Smooth muscle cell of the brain vasculature (primary cell): ENCODE measurements around the gene ANGEL2.
"Not testable (repeated sequence)": the region's sequence is repeated elsewhere in the genome, so short reads cannot be mapped to it uniquely, and the experiment has no call there.

Experiments used
- DNase-seq: peaks from one replicate; pipeline ENCODE4 v3.0.0-alpha.2; 2012; ENCODE audit warnings: low read depth, low spot score

Gene ANGEL2

GRCh38 chr1:213015099-213016050 is at the start of gene ANGEL2:
ANGEL2 (minus strand) TSS chr1:213015867; CDS start chr1:213015671, 196 bp downstream.
- DNase-seq = peak; percentile 97

DNA sequence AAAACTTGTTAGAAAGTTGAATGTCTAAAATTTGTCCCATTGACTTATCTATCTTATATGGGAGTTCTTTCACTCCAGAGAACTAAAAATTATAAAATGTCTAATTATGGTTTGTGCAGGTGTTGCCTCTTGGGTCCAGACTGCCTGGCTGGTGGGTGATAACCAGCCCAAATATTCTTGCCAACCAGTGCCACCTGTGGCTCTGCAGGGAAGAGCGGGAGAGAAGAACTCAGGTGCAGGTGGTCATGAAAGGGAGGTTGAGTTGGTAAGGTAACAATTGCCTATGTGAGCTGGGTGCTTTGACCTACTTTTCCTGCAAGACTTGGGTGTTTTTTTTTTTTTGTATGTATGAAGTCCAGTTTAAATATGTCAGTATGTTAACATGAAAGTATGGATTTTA is 45.6 kb upstream of the ANGEL2 start:
- DNase-seq = no peak

DNA sequence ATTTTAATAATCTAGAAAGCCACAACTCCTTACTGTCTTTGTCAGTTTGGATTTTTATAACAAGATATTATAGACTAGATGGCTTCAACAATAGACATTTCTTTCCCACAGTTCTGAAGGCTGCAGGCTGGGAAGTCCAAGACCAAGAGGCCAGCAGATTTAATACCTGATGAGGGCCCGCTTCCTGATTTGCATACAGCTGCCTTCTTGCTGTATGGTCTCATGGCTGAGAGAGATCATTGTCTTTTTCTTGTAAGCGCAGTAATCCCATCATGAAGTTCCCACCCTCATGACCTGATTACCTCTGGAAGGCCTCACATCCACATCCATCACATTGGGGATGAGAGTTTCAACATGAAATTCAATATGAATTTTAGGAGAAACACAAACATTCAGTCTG is 45.2 kb upstream of the ANGEL2 start:
- DNase-seq = no peak

- no peak for DNase-seq
These were observed 41.8 kb upstream of the ANGEL2 start for GRCh38 chr1:213057264-213058059.

DNA sequence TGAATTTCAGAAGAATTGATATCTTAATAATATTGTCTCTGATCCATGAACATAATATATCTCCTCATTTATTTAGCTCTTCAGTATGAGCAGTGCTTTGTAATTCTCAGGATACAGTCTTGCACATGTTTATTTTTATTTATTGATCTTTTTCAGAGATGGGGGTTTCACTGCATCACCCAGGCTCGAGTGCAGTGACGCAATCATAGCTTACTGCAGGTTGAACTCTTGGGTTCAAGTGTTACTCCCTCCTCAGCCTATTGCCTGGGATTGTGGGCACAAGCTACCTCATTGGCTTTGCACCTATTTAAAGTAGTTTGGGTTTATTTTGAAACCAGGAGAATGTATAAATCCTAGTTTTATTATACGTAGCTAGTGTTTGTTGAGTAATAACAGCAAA is 40.1 kb upstream of the ANGEL2 start:
- no peak for DNase-seq

- no peak for DNase-seq
These were observed 39.3 kb upstream of the ANGEL2 start for GRCh38 chr1:213054733-213055591.

DNA sequence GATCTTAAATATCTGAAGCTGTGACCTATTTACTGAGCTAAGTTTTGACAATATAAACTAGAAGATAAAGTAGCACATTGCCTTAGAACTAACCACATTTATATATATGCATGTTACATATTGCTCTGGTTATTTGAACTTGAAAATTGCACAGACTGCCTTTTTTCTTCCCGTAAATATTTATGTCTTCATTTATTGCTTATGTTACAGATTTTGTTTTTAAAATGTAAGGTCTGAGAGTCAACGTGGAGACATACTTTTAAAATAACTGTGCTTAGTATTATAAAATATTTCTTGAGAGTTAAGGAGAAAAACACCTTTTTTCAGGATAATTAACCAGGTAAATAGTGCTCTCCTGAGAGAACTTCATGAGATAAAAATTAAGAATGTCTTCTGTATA is 38.5 kb upstream of the ANGEL2 start:
- DNase-seq = no peak

- DNase-seq = no peak
These were observed 37.8 kb upstream of the ANGEL2 start for GRCh38 chr1:213053455-213053854.

DNA sequence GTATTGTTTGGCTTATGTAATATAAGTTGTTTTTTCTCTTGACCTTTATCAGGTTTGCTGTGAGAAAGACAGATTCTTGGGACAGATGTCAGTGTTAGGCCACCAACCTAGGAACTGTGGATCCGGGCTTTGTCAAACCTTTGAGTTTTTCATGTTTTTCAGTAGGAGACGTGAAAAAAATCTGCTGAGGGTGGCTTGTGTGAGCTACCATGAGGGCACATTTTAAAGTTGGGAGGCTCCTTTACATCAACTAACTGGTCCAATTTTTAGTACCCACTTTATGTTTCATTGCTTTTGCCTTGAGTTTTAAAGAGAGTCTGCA is 36.2 kb upstream of the ANGEL2 start:
- no peak for DNase-seq

- peak; percentile 49 for DNase-seq
These were observed 35.6 kb upstream of the ANGEL2 start, which contains the start of gene RPS6KC1 for GRCh38 chr1:213051127-213051880. RPS6KC1 (plus strand) TSS chr1:213051241; CDS start chr1:213051405, 164 bp downstream.

DNA sequence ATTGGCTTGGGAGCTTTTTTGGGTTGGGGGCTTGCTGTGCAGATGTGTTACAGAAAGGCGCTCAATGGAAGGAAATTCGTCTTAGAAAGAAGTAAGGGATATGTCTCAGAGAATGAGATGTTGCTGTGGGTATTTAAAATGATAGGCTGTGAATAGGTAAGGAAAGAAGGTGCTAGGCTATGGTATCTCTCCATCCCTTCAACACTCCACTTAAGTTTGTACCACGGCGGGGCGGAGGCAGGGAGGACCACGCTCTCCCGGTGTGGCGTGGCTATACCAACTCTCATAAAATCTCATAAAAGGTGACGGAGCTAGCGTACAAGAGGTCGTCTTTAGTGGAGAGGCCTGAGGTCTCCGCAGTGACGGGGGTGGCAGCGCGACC is 35.1 kb upstream of the ANGEL2 start:
- no peak for DNase-seq

GRCh38 chr1:213049232-213049631 is 33.6 kb upstream of the ANGEL2 start:
- DNase-seq = no peak

- DNase-seq = not testable (repeated sequence)
These were observed 29.9 kb upstream of the ANGEL2 start for GRCh38 chr1:213045321-213046226.

GRCh38 chr1:213041443-213041842 is 25.8 kb upstream of the ANGEL2 start:
- no peak for DNase-seq

DNA sequence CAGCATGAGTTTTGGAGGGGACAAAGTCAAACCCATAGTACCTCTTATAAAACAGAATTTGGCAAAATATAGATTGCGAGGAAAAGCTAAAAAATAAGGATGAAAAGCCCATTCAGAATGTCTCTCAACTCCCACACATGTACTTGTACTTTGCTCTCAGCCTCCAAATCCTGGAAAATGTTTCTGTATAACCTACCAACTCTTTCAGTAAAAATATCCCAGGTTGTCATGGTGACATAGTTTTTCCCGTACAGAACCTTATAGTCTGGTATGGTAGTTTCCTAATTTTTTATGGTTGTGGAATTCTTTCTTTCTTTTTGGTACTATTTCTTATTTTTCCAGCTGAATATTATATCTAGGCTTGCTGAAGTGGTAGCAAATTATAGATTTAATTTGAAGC is 19.9 kb upstream of the ANGEL2 start:
- no peak for DNase-seq

DNA sequence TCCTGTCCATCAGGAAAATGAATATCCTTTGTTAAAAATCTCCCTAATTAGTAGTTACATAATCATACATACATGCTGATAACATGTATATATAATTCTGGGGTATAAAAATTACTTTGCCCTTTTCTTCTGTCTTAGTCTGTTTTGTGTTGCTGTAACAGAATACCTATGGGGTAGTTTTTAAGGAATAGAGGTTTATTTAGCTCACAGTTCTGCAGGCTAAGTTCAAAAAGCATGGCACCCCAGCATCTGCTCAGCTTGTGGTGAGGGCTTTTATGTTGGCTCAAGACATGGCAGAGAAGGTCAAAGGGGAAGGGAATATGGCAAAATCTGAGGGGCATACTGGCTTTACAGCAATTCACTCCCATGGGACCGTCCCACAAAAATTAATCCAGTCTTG is 19.0 kb upstream of the ANGEL2 start:
- DNase-seq = no peak

DNA sequence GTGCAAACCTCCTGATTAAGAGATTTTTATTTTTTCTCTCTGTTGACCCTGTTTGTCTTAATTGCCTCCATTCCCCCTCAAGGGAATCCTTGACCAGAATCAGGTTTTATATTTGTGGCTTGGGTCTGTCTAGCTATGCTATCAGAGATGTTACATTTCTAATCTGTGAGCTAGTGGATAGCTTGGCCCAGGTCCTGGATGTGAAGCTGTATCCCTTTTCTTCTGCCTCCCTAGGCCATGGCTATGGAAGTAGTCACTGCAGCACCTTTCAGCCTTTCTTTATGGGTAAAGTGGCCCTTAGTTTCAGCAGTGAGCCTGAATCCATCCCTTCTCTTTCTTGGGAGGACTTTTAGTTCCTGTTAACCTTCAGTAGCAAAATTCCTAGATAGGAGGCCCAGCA is 17.0 kb upstream of the ANGEL2 start:
- DNase-seq = no peak

- not testable (repeated sequence) for DNase-seq
These were observed 11.4 kb upstream of the ANGEL2 start for GRCh38 chr1:213027024-213027423.

GRCh38 chr1:213020016-213020415 is 4.3 kb upstream of the ANGEL2 start:
- no peak for DNase-seq

GRCh38 chr1:213019450-213019849 is 3.8 kb upstream of the ANGEL2 start:
- no peak for DNase-seq
